Measurements from ENCODE around the gene TMEM272.

GRCh38 chr13:51801631-51802099, 43.3 kb downstream of the TMEM272 start:
- TF ChIP-seq SNAI2 (CRISPR knock-in tag; IDR thresholded peaks at IDR 0.05) (0 out of 2 replicates have a peak, but pooled peaks have one; percentile 11), CREB5 (CRISPR knock-in tag; IDR thresholded peaks at IDR 0.05; ENCODE audit: low read depth) (no peak), TSHZ2 (CRISPR knock-in tag; IDR thresholded peaks at IDR 0.05) (no peak), POU6F1 (CRISPR knock-in tag; IDR thresholded peaks at IDR 0.05; ENCODE audit: borderline replicate concordance, low read depth) (no peak), RARB (CRISPR knock-in tag; IDR thresholded peaks at IDR 0.05) (no peak), OSR1 (CRISPR knock-in tag; IDR thresholded peaks at IDR 0.05) (no peak), CSRNP3 (CRISPR knock-in tag; IDR thresholded peaks at IDR 0.05) (no peak), ISL1 (CRISPR knock-in tag; IDR thresholded peaks at IDR 0.05) (no peak), ZFP30 (CRISPR knock-in tag; IDR thresholded peaks at IDR 0.05) (no peak), TCF4 (CRISPR knock-in tag; IDR thresholded peaks at IDR 0.05; ENCODE audit: borderline replicate concordance) (no peak), ZC3H10 (CRISPR knock-in tag; IDR thresholded peaks at IDR 0.05) (no peak), ZFP3 (CRISPR knock-in tag; IDR thresholded peaks at IDR 0.05) (no peak), ESRRG (CRISPR knock-in tag; IDR thresholded peaks at IDR 0.05) (no peak)
